ENCODE data around the gene OR6B1.

The OR6B1 gene

DNA sequence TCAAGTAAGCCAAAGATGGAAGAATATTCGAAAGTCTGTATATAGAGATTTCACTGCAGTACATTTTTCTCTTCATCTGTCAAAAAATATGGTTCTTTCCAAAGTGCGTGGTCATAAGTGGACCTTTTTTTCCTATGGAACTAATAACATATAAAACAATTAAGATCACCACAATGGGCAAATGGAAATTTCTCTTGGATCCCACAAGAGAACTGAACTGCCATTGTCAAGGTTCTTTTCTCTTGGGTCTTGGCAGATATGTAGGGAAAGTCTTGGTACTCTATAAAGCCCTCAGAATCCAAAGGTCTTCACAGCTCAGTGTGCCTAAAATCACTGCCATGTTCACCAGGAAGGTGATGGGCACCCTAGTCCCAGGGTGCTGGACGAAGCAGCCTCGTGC lies at the start of gene OR6B1:
OR6B1 (plus strand) TSS at position 301 of the 400 bp plus-strand sequence. CDS start 3,677 bp downstream, outside the sequence.
- DNase-seq (ENCODE audit: low read depth in 2 of 2): no peak

GRCh38 chr7:143953421-143953820 lies 46.7 kb upstream of the OR6B1 start:
- no peak for DNase-seq (ENCODE audit: low read depth in 2 of 2)

- no peak for DNase-seq (ENCODE audit: low read depth in 2 of 2)
These were observed 46.0 kb upstream of the OR6B1 start for GRCh38 chr7:143954135-143954534.

- DNase-seq (ENCODE audit: low read depth in 2 of 2): no peak
These were observed 45.6 kb upstream of the OR6B1 start, which contains the start of gene OR2F1 for GRCh38 chr7:143954544-143954943. Gene OR2F1, plus strand, starts transcription at chr7:143954844. Its CDS starts 5,127 bp downstream, at chr7:143959971.

DNA sequence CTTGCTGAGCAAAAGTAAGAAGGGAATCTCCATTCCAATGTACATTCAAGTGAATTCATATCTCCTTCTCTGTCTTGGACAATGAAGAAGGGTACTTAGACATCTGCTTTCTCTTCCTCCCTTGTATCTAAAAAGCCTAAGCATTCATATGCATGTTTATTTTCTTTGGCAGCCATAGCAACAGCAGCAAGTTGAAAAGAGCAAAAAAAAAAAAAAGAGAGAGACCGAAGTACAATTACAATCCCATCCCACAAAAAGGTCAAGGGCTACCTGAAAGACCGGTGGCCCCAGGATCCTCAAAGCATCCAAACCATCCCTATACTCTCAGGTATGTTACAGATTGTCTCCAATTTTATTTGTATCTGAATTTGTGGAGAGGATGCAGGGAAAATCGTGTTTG lies 41.3 kb upstream of the OR6B1 start:
- DNase-seq (ENCODE audit: low read depth in 2 of 2): no peak

DNA sequence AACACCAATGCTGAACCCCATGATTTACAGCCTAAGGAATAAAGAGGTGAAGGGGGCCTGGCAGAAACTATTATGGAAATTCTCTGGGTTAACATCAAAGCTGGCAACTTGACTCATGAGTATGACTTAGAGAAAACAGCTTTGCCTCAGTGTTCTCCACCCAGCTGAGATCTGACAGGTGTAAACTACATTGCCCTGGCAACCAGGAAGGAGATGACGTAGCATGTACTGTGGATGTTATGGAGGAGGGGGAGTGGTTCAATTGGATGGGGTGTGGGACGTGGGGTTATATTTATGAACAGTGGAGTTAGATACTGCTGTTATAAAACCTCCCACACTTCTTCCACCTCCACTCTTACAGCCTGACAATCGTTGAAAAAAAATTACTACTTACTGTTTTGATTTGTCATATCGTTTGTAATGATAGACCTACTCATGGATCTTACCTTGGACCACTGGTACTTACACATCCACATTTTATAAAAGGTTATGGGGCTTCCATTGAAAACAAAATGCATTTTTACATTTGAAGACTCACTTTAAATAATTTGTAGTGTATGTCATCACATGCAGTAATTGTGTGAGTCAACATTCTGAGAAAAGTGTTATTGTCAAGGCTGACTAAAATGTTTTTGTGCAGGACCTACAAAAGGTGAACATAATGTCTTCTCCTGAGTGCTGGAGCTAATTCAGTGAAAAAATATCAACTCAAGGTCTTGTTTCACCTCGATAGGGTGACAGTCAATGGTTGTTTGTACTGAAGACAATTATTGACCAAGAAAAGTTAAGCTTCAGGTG lies 39.1 kb upstream of the OR6B1 start:
- no peak for DNase-seq (ENCODE audit: low read depth in 2 of 2)

- DNase-seq (ENCODE audit: low read depth in 2 of 2): no peak
These were observed 34.8 kb upstream of the OR6B1 start for GRCh38 chr7:143965280-143965679.

- DNase-seq (ENCODE audit: low read depth in 2 of 2): no peak
These were observed 32.7 kb upstream of the OR6B1 start for GRCh38 chr7:143967398-143967797.

GRCh38 chr7:143973870-143974416 lies 26.2 kb upstream of the OR6B1 start:
- DNase-seq (ENCODE audit: low read depth in 2 of 2): no peak

DNA sequence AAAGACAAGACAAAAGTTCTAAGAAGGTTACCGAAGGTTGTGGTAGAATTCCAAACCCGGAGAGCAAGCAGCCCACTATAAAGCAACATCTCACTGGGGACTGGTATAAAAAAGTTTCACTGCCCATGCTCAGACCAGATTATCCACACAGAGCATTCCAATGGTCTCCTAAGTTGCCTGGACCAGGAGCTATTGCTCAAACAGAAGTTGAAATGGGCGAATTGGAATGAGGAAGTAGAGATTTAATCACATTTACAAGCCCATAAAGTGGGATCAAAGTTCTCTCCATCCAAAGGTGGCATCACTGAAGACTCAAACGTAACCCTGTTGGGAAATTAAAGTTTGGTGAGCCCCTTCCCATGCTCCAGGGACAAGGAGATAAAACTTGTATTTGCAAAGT lies 25.7 kb upstream of the OR6B1 start:
- DNase-seq (ENCODE audit: low read depth in 2 of 2): no peak

GRCh38 chr7:143975617-143976016 lies 24.5 kb upstream of the OR6B1 start:
- no peak for DNase-seq (ENCODE audit: low read depth in 2 of 2)

- no peak for DNase-seq (ENCODE audit: low read depth in 2 of 2)
These were observed 21.5 kb upstream of the OR6B1 start for GRCh38 chr7:143978585-143978984.

GRCh38 chr7:143979359-143979758 lies 20.8 kb upstream of the OR6B1 start:
- DNase-seq (ENCODE audit: low read depth in 2 of 2): no peak

GRCh38 chr7:143979998-143980397 lies 20.1 kb upstream of the OR6B1 start:
- no peak for DNase-seq (ENCODE audit: low read depth in 2 of 2)

- no peak for DNase-seq (ENCODE audit: low read depth in 2 of 2)
These were observed 19.2 kb upstream of the OR6B1 start for GRCh38 chr7:143980746-143981510.

DNA sequence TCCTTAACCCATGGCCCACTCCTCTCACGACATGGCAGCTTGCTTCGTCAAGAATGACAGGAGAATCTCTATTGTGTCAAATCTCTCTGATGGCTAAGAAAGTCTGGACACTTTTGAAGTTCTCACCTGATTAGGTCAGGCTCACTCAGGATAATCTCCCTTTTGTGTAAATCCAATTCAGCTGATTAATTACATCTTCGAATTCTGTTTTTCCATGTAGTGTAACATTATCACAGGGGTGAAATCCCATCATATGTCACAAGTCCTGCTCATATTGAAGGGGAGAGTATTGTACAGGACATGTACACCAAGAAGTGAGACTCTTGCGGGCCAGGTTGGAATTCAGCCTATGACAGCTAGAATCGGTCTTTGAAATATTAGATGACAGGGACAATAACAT lies 16.2 kb upstream of the OR6B1 start:
- no peak for DNase-seq (ENCODE audit: low read depth in 2 of 2)

DNA sequence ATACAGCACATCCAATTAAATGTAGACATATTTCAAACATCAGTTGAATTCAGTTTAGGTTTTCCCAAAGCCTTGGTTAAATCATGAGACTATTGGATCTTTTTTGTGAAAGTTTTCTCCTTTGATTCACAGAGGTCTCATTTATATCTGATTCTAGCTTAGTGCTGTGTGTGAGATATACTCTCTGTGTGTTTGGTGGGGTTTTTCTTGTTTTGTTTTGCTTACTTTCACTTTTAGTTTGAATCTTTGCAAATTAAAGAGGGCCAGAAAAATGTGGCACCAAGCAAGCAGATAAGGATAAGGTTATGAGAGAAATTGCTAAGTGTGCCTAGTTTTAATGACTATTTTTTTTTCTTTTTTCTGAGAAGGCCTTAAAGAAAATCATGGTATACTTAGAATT lies 12.6 kb upstream of the OR6B1 start:
- DNase-seq (ENCODE audit: low read depth in 2 of 2): no peak

DNA sequence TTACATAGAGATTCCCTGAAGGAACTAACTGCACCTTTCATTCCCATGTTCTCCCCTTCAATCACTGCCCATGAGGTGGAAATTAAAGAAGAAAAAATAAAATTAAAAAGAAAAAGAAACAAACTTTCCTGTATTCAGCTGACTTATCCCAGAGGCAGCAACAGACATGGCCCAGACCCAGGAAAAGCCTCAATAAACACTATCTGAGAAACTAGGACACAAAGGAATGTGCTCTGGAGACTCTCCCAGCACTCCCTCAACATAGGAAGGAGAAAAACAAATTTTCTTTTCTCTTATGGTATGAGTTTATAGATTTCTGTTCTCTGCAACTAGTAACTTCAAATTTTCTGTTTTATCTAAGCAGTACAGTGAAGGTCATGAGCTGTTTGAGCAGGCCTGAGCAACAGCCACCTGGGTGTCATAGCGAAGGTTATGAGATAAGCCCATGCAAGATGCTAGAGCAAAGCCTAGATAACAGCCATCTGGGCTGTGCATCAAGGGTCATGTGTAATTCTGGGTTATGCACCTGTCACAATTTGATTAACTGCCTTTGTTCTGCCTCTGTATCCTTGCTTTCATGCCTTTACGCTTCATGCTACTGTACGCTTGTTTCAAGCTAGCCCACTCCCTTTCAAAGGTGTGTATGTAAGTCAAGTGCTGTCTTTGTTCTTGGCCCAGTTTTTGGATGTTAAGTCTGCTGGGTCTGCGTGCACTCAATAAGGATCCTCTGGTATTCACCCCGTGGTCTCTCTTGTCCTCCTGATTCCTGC lies 11.0 kb upstream of the OR6B1 start:
- DNase-seq (ENCODE audit: low read depth in 2 of 2): no peak

GRCh38 chr7:143992670-143993069 lies 7.5 kb upstream of the OR6B1 start:
- DNase-seq (ENCODE audit: low read depth in 2 of 2): no peak

- DNase-seq (ENCODE audit: low read depth in 2 of 2): no peak
These were observed 6.2 kb upstream of the OR6B1 start for GRCh38 chr7:143993924-143994323.

GRCh38 chr7:144001543-144001942 lies 1.4 kb downstream of the OR6B1 start:
- no peak for DNase-seq (ENCODE audit: low read depth in 2 of 2)

DNA sequence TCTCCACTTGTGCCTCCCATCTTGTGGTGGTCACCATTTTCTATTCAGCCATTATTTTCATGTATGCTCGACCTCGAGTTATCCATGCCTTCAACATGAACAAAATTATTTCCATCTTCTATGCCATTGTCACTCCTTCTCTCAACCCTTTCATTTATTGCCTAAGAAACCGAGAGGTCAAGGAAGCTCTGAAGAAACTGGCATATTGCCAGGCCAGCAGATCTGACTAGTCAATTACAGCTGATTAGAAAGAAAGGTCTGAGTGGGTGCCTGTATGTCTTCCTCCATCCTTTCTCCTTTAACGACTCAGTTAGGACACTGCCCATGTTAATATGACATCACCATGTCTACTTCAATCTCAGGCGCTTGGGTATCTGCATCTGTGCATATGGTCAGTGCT lies 4.6 kb downstream of the OR6B1 start:
- no peak for DNase-seq (ENCODE audit: low read depth in 2 of 2)
